ENCODE results near the gene MICAL3.

Gene MICAL3

GRCh38 chr22:17858033-17858432, 166.3 kb downstream of the MICAL3 start:
- DNase-seq (ENCODE audit: low read depth): no peak
- no peak overlapping the region for H3K4me3 ChIP-seq (ENCODE audit: low read length)
- TF ChIP-seq CTCF (conservative IDR thresholded peaks at IDR 0.05; ENCODE audit: low read length): no peak

GRCh38 chr22:17855572-17856290, 168.6 kb downstream of the MICAL3 start:
- H3K4me3 ChIP-seq (ENCODE audit: low read length): no peak overlapping the region
- TF ChIP-seq CTCF (conservative IDR thresholded peaks at IDR 0.05; ENCODE audit: low read length): no peak
- no peak for DNase-seq (ENCODE audit: low read depth)

GRCh38 chr22:17853073-17853472, 171.3 kb downstream of the MICAL3 start:
- no peak overlapping the region for H3K4me3 ChIP-seq (ENCODE audit: low read length)
- TF ChIP-seq CTCF (conservative IDR thresholded peaks at IDR 0.05; ENCODE audit: low read length): no peak
- no peak for DNase-seq (ENCODE audit: low read depth)

- no peak for TF ChIP-seq CTCF (conservative IDR thresholded peaks at IDR 0.05; ENCODE audit: low read length)
- H3K4me3 ChIP-seq (ENCODE audit: low read length): no peak overlapping the region
- DNase-seq (ENCODE audit: low read depth): no peak
Observed at GRCh38 chr22:17851759-17852158, 172.6 kb downstream of the MICAL3 start.

- no peak for DNase-seq (ENCODE audit: low read depth)
- no peak overlapping the region for H3K4me3 ChIP-seq (ENCODE audit: low read length)
- no peak for TF ChIP-seq CTCF (conservative IDR thresholded peaks at IDR 0.05; ENCODE audit: low read length)
Observed at GRCh38 chr22:17847360-17848078, 176.8 kb downstream of the MICAL3 start.

- TF ChIP-seq CTCF (conservative IDR thresholded peaks at IDR 0.05; ENCODE audit: low read length): no peak
- H3K4me3 ChIP-seq (ENCODE audit: low read length): peak overlapping the region; percentile 22
- peak; percentile 72 for DNase-seq (ENCODE audit: low read depth)
Observed at GRCh38 chr22:17846326-17846992, 177.9 kb downstream of the MICAL3 start.
